Measurements from ENCODE around the gene ANKRD34B. TPM values are rescaled to one million over a fixed set of nuclear protein-coding genes. Genes with fewer than 3 reads are reported as not detected.

The ANKRD34B gene
- total RNA-seq, result under 0.01 TPM in 1 of 2 replicates, not detected in the other

DNA sequence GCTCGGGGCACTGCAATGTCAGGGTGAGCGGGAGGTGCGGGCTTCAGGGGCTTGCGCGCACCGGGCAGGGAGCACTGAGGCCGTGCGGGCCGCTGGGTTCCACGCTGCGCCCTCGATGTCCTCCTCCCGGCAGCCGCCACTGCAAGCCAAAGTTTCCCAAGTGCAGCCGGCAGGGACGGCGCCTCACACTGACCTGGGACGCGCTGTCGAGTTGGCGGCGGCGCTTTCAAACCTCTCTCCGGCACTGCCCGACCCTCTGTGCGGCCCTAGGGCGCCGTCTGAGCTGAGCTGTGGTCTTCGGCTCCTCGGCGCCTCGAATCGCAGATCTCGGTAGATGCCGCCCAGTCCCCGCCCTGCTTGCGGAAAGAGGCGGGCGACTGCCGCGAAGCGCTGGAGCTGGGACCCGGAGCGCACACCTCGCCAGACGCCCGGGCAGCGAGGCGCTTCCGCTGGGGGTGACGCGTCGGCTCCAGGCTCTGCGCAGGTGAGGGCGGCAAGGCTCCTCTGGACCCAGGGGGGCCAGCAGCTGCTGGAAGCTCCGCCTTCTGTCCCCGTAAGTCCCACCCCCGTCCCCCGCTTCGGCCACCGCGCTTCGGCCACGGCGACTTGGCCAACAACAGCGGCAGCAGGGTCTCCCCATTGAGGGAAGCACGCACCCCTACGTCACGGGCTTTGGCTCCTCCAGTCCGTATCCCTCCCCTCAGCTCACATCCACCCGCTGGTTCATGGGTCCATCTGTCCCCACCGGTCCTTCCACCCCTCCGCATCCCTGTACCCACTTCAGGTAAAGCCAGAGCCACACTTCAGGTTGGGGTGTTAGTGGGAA is at the start of gene ANKRD34B:
ANKRD34B (minus strand) TSS at position 320 of the 826 bp plus-strand sequence. CDS start 10,261 bp downstream, outside the sequence.

Other genes starting within 250 kb of the ANKRD34B start
- 26.3 and 26.5 TPM in 2 replicates for gene ZFYVE16, start 162.2 kb downstream of the ANKRD34B start, total RNA-seq
- 7.9 and 8.0 TPM in 2 replicates for gene FAM151B, start 82.2 kb downstream of the ANKRD34B start, total RNA-seq
- gene MSH3, start 84.4 kb upstream of the ANKRD34B start, total RNA-seq, result 13.1 and 14.1 TPM in 2 replicates
- gene DHFR, start 84.7 kb upstream of the ANKRD34B start, total RNA-seq, result 5.7 and 6.5 TPM in 2 replicates